Endometrial microvascular endothelial cells (primary cell): ENCODE measurements around the gene SLC37A1. TPM values are rescaled to one million over a fixed set of nuclear protein-coding genes. Genes with fewer than 3 reads are reported as not detected.

Experiments used
- in situ Hi-C: cut with HindIII; loops from 2 replicates; pipeline ENCODE4 v1.10.0; 2017; ENCODE audit warnings: low sequenced_read_pairs, low pct_unique_long_range_greater_than_20kb; ENCODE audit errors: inconsistent ontology term
- total RNA-seq: library from RNA; depleted of rRNA; stranded (reverse); fragments of >200 nt; gene quantifications from one replicate; pipeline ENCODE4 v1.2.3, GENCODE V29; 2015; ENCODE audit errors: inconsistent ontology term

The SLC37A1 gene
- total RNA-seq, 1 donor from 2014 or later, result 7.0 TPM

- in situ Hi-C loops, result no loop called here
Measured at GRCh38 chr21:42552407-42553336, 39.0 kb downstream of the SLC37A1 start.

DNA sequence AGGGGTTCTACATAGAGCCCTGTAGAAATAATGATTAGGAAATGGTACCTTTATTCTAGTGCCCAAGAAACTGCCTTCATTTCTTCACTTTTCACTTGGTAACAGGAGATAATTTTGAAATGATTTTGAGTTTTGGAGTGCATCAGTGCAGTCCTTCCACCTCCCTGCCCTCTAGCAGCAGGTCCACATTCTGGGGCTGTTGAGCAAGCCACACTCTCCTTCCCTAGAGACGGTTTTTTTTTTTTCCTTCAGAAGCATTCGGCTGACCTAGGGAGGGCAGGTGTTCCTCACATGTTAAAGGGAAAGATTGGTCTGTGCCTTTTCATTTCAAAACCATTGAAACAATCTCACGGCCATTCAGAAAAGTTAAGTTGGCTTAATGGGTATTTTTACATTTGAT is 39.8 kb downstream of the SLC37A1 start:
- in situ Hi-C loops, result no loop called here

GRCh38 chr21:42554251-42554961 is 40.8 kb downstream of the SLC37A1 start:
- in situ Hi-C loops, result no loop called here

- in situ Hi-C loops, result no loop called here
Measured at GRCh38 chr21:42555756-42556438, 42.2 kb downstream of the SLC37A1 start.

DNA sequence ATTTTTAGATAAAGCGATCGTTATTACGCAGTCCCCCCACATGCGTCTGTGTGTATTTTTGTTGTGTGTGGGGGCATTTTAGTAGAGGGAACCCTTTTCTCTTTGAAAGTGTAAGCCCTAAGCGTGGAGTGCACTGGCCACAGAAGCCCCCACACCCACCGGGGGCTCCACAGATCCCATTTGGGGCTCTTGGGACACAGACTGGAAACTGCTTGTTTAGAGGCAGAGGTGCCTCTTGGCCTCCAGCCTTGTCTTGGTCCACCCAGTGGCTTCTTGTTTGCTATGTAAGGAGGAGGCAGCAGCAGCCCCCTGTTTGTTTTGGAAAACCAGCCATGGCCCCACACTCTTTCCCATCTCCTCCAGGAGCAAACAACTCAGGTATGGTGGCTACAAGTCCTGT is 42.8 kb downstream of the SLC37A1 start:
- in situ Hi-C loops, result no loop called here

GRCh38 chr21:42556960-42557359 is 43.3 kb downstream of the SLC37A1 start:
- in situ Hi-C loops, result no loop called here

DNA sequence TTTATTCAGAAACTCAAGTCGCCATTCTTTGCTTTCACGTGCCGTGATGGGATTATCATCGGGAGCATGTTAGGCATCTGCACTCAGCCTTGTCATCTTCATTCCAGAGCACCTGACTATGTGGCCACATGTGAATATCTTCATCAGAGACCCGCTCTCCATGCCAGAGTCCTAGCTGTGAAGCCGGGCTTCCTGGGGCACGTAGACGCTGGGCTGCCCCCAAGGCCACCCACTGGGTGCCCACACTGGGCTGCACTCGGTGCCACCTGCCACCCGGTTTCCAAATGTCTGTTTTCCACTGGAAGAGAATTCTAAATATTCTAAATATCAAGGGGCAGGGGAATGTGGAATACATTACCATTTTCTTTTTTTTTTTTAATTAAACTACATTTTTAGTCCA is 43.8 kb downstream of the SLC37A1 start:
- in situ Hi-C loops, result no loop called here

DNA sequence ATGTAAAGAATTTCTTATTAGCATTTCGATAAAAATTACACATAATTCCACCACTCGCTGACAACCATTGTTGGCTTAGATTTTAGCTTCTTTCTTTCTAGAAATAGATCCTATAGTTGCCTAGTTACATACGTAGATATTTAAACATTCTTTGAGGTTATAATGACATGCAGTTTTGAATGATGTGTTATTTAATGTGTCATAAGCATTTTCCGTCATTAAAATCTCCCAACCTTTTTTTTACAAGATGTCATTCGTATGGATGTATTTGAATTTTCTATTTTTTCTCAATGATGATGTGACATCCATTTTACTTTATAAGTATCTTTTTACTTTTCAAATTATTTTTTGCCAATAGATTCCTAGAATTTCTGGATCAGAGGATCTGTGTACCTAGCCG is 44.7 kb downstream of the SLC37A1 start:
- in situ Hi-C loops, result no loop called here

GRCh38 chr21:42558846-42559245 is 45.2 kb downstream of the SLC37A1 start:
- in situ Hi-C loops, result no loop called here

DNA sequence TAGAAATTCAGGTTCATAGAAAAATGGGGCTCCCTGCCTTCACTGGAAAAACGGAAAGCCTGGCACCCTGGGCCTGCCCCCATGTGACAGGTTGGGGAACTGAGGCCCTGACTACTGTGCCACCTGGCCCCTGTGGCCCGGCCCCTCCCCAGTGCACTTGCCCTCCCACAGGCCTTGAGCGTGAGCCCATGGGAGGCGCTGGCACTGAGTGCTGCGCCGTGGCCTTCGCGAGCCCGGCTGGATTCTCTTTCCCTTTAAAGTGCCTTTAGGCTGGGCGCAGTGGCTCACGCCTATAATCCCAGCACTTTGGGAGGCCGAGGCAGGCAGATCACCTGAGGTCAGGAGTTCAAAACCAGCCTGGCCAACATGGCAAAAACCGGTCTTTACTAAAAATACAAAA is 45.7 kb downstream of the SLC37A1 start:
- in situ Hi-C loops, result no loop called here

- in situ Hi-C loops, result no loop called here
Measured at GRCh38 chr21:42560517-42561179, 47.0 kb downstream of the SLC37A1 start.

DNA sequence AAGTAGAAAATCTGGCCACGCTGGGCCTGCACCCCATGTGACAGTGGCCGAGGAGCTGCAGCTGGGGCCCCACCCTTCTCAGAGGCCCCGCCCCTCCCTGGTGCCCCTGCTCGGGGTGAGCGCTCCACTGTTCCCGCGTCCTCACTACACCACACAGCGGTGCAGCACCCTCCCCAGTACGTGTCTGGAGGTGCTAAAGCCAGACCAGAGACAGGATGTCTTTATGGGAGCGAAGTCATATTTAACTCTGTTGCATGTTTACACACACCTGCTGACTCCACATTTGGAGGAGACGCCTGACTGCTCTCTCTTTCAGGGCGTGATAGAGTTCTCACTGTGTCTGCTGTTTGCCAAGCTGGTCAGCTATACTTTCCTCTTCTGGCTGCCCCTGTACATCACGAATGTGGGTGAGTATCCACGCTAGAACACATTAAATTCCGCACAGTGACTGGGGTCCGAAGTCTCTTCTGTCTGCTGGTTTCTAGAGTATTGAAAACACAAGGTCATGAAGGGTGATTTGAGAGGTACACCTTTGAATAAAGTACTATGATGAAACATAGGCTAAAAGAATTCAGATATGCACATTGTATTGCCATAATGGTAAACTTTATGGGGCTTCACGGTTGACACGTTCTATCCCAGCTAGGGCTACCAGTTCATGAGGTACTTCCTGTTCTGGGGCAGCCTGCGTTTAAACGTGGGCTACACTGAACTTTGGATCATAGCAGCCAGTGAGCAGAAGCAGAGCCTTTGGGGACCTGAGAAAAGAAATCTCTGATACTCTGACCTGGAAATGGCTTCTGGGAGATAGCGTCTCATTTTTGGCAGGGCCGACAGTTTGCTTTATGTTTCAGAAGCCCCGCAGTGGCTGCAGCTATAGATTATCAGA is 48.4 kb downstream of the SLC37A1 start:
- in situ Hi-C loops, result no loop called here

DNA sequence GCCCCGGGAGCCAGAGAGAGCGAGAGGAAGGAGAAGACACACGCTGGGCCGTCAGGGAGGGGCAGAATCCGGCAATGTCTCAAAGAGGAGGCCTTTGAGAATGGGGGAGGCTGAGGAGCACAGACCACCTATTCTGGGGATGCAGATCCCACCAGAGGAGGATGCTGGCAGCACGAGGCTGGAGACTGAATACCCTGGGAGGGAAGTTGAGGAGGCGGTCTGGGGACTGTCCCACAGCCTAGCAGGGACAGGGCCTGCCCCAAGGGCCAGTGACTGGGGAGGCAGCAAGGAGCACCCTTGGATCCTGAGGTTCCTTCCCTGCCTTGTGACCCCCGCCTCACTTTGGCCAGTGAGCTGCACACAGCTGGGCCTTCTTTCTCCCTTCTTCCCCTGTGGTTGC is 49.2 kb downstream of the SLC37A1 start:
- in situ Hi-C loops, result no loop called here

DNA sequence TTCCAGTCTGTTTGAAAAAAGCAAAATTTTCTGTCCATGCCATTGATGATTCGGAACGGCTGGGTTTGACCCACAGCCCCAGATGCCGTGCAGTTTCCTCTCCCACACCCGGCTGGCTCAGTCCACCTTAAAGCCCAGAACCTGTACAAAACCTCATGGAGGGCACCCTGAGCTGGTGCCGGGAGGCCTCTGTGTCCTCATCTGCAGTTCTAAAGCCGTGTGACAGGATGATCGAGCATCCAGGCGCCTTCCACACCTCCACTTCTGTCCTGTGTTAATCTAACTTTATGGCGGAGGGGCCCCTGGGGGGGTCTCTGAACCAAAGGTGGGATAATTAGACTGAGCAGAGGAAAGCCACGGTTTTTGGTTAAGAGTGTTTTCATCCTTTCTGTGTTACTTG is 49.6 kb downstream of the SLC37A1 start:
- in situ Hi-C loops, result no loop called here

- in situ Hi-C loops, result no loop called here
Measured at GRCh38 chr21:42563686-42564085, 50.0 kb downstream of the SLC37A1 start.

DNA sequence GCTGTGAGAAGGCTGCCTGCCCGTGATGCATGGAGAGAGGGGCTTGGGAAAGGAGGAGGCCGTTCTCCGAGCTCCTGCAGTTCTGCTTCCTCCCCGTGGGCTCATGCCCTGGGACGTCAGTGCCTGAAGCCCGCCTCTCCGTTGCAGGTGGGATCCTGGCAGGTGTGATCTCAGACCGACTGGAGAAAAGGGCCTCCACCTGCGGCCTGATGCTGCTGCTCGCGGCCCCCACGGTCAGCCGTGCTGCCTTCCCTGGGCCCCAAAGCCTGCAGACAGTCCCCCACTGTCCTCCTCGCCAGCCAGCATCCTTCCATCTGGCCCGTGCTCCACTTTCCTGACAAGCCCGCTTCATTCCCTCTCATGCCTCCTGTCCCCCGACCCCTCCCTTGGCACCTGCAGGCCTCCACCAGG is 50.9 kb downstream of the SLC37A1 start:
- in situ Hi-C loops, result no loop called here

DNA sequence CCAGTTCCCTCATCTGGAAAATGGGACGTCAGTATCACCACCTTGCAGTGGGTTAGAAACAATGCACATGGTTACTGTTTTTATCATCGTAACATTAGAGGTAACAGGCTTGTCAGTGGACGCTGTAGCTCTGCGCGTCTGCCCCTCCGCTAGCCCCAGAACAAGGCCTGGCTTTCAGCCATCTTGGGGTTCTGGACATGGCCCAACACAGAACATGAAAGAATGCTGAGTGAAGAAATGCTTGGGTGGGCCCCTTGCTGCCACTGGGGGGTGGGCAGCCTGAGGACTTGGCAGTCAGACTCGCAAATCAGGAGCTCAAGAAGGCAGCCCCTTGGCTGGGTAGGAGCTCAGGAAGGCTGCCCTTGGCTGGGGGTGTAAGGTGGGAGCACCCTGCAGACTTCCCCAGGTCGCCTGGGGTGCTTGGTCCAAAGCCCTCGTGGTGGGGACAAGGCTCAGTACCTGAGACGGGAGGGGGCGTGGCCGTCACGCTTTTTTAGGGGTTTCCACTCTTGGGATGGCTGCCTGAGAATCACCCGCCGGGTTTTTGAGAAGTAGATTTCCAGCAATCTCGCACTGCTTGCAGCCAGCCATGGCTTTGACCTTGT is 51.7 kb downstream of the SLC37A1 start:
- in situ Hi-C loops, result no loop called here
